Endodermal cell (in vitro differentiated cells): Measurements from ENCODE around the gene SPEF2. TPM values are rescaled to one million over a fixed set of nuclear protein-coding genes. Genes with fewer than 3 reads are reported as not detected.

ENCODE experiments used
- DNase-seq: peaks from one replicate; pipeline ENCODE4 v3.0.0-alpha.2; 2017
- H3K27ac ChIP-seq: 2 replicates; pipeline ENCODE4 v1.5.1; 2013; ENCODE audit warnings: mild to moderate bottlenecking, low read depth, low read length, moderate library complexity
- H3K27me3 ChIP-seq: 2 replicates; pipeline ENCODE4 v1.6.1; 2013; ENCODE audit warnings: mild to moderate bottlenecking, low read length, moderate library complexity; ENCODE audit not compliant: insufficient read depth, control insufficient read depth, poor library complexity, severe bottlenecking
- H3K36me3 ChIP-seq: 2 replicates; pipeline ENCODE4 v1.7.0; 2013; ENCODE audit warnings: mild to moderate bottlenecking, low read length, moderate library complexity; ENCODE audit not compliant: control insufficient read depth, insufficient read depth
- H3K4me1 ChIP-seq: one replicate; pipeline ENCODE4 v1.7.0; 2013; ENCODE audit warnings: low read length; ENCODE audit not compliant: control insufficient read depth, insufficient read depth
- H3K4me3 ChIP-seq: 2 replicates; pipeline ENCODE4 v1.5.1; 2013; ENCODE audit warnings: mild to moderate bottlenecking, low read length, moderate library complexity
- H3K9ac ChIP-seq: 2 replicates; pipeline ENCODE4 v1.6.1; 2013; ENCODE audit warnings: mild to moderate bottlenecking, low read length, moderate library complexity; ENCODE audit not compliant: poor library complexity, severe bottlenecking; ENCODE audit errors: extremely low read depth
- H3K9me3 ChIP-seq: 2 replicates; pipeline ENCODE4 v1.6.1; 2013; ENCODE audit warnings: mild to moderate bottlenecking, low read length, moderate library complexity; ENCODE audit not compliant: control insufficient read depth
- H3K27ac Mint-ChIP-seq: 2 replicates; pipeline ENCODE4 v1.8.0; 2020; ENCODE audit warnings: mixed read lengths
- H3K27me3 Mint-ChIP-seq: 2 replicates; pipeline ENCODE4 v1.8.0; 2021; ENCODE audit warnings: mild to moderate bottlenecking, mixed read lengths; ENCODE audit not compliant: insufficient read depth
- H3K36me3 Mint-ChIP-seq: 2 replicates; pipeline ENCODE4 v1.8.0; 2020; ENCODE audit warnings: low read depth, mixed read lengths
- H3K4me1 Mint-ChIP-seq: 2 replicates; pipeline ENCODE4 v1.8.0; 2020; ENCODE audit warnings: mixed read lengths
- H3K4me3 Mint-ChIP-seq: 2 replicates; pipeline ENCODE4 v1.8.0; 2020; ENCODE audit warnings: mild to moderate bottlenecking, moderate library complexity, mixed read lengths
- H3K9me3 Mint-ChIP-seq: 2 replicates; pipeline ENCODE4 v1.8.0; 2020; ENCODE audit warnings: mild to moderate bottlenecking, mixed read lengths
- WGBS, 2 experiments: methylation state at CpG; one replicate each; pipeline versions ENCODE4 v1.1.5 to v1.1.7; 2013; ENCODE audit warnings: missing lambda C conversion rate in 2 of 2, mixed read lengths in 1 of 2; ENCODE audit not compliant: insufficient coverage in 1 of 2, insufficient read length in 1 of 2; 5-methylcytosine and 5-hydroxymethylcytosine counted together
- total RNA-seq, 2 donors: library from RNA; stranded (reverse); fragmentation: NEBNext Ultra II Directional in 1 of 2; extraction: Animal tissue kit (Norgen Biotek cat#: 25700) in 1 of 2; gene quantifications; 2 replicates in 1 of 2; 3 replicates in 1 of 2; pipeline ENCODE4 v1.2.1, GENCODE V29; 2021
- TF ChIP-seq, protein P1 (sequence below): fragments of 200-600 bp; sonication (generic); conservative IDR thresholded peaks from 2 replicates; pipeline ENCODE4 v1.5.0; 2021; ENCODE audit warnings: antibody characterized with exemption, mild to moderate bottlenecking

SPEF2 gene
- total RNA-seq, 2 donors from 2014 or later: 3.3 to 4.0 TPM

DNA sequence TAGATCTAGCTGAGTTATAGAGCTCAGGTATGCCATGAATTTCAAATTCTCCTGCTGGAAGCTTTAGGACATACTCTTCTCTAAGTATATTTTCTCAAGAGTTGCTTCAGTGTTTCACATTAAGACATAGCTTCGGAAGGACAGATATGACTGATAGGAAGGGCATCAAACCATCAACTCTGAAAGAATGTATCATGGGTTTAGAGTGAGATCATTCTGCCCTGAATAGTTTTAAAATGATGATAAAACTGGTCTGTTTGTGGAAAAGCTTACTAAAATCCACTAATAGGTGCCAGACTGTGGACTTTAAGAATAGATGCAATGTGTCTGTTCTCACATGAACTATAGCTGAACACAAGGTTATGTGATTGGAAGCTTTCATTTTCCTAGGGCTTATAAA lies 8.4 kb downstream of the SPEF2 start:
- peaks cover 16% of the 10 kb centered on the region for H3K27me3 Mint-ChIP-seq
- Histone ChIP-seq H3K27me3 (no peaks in the 10 kb centered on the region), H3K9me3 (no peaks in the 10 kb centered on the region), H3K4me3 (no peak overlapping the region), H3K36me3 (no peaks in the 10 kb centered on the region), H3K9ac (no peak overlapping the region), H3K27ac (no peak overlapping the region), H3K4me1 (no peaks in the 10 kb centered on the region)
- peaks cover 2% of the 10 kb centered on the region for H3K36me3 Mint-ChIP-seq
- TF ChIP-seq, protein P1, sequence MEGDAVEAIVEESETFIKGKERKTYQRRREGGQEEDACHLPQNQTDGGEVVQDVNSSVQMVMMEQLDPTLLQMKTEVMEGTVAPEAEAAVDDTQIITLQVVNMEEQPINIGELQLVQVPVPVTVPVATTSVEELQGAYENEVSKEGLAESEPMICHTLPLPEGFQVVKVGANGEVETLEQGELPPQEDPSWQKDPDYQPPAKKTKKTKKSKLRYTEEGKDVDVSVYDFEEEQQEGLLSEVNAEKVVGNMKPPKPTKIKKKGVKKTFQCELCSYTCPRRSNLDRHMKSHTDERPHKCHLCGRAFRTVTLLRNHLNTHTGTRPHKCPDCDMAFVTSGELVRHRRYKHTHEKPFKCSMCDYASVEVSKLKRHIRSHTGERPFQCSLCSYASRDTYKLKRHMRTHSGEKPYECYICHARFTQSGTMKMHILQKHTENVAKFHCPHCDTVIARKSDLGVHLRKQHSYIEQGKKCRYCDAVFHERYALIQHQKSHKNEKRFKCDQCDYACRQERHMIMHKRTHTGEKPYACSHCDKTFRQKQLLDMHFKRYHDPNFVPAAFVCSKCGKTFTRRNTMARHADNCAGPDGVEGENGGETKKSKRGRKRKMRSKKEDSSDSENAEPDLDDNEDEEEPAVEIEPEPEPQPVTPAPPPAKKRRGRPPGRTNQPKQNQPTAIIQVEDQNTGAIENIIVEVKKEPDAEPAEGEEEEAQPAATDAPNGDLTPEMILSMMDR: no peak
- peaks cover 4% of the 10 kb centered on the region for H3K4me1 Mint-ChIP-seq
- H3K9me3 Mint-ChIP-seq: peaks cover 4% of the 10 kb centered on the region
- no peak overlapping the region for H3K4me3 Mint-ChIP-seq
- WGBS, 2 experiments: 91% methylated on average over 1 of the region's 1 CpG; no CpG with 5 or more reads in 1 of the 2 experiments
- H3K27ac Mint-ChIP-seq: no peak overlapping the region
- no peak for DNase-seq

GRCh38 chr5:35626553-35626952 lies 8.9 kb downstream of the SPEF2 start:
- 100% methylated on average over 1 of the region's 1 CpG; no CpG with 5 or more reads in 1 of the 2 experiments for WGBS, 2 experiments
- Histone ChIP-seq H3K27ac (no peak overlapping the region), H3K27me3 (no peaks in the 10 kb centered on the region), H3K4me1 (no peaks in the 10 kb centered on the region), H3K36me3 (no peaks in the 10 kb centered on the region), H3K9ac (no peak overlapping the region), H3K4me3 (no peak overlapping the region), H3K9me3 (no peaks in the 10 kb centered on the region)
- peaks cover 2% of the 10 kb centered on the region for H3K36me3 Mint-ChIP-seq
- peaks cover 16% of the 10 kb centered on the region for H3K27me3 Mint-ChIP-seq
- peaks cover 5% of the 10 kb centered on the region for H3K9me3 Mint-ChIP-seq
- no peak for DNase-seq
- no peak overlapping the region for H3K4me3 Mint-ChIP-seq
- TF ChIP-seq, protein P1: no peak
- no peak overlapping the region for H3K27ac Mint-ChIP-seq
- H3K4me1 Mint-ChIP-seq: peaks cover 4% of the 10 kb centered on the region

GRCh38 chr5:35634326-35634725 lies 16.7 kb downstream of the SPEF2 start:
- Mint-ChIP-seq H3K36me3 (no peaks in the 10 kb centered on the region), H3K4me1 (no peaks in the 10 kb centered on the region), H3K9me3 (peaks cover 9% of the 10 kb centered on the region), H3K27me3 (peaks cover 4% of the 10 kb centered on the region), H3K4me3 (no peak overlapping the region), H3K27ac (no peak overlapping the region)
- no peak for DNase-seq
- Histone ChIP-seq H3K9me3 (peaks cover 3% of the 10 kb centered on the region), H3K27me3 (no peaks in the 10 kb centered on the region), H3K9ac (no peak overlapping the region), H3K36me3 (no peaks in the 10 kb centered on the region), H3K4me3 (no peak overlapping the region), H3K27ac (no peak overlapping the region), H3K4me1 (no peaks in the 10 kb centered on the region)
- TF ChIP-seq, protein P1: no peak
